HL-60 (cell line): ENCODE results near the gene DUSP7.

Source experiments
- GABPA ChIP-seq: IDR thresholded peaks from 2 replicates; pipeline ENCODE4 v1.6.1; 2012; ENCODE audit warnings: low read depth
- POLR2AphosphoS5 ChIP-seq: IDR thresholded peaks from 2 replicates; pipeline ENCODE4 v1.6.1; 2012; ENCODE audit warnings: low read depth
- SPI1 ChIP-seq: IDR thresholded peaks from 2 replicates; pipeline ENCODE4 v1.6.1; 2012; ENCODE audit warnings: low read depth, mild to moderate bottlenecking, borderline replicate concordance
- TF ChIP-seq, protein P1 (sequence below): IDR thresholded peaks from one replicate; pipeline ENCODE4 v1.5.1; 2011; ENCODE audit warnings: low read length, control low read depth, inconsistent platforms; ENCODE audit not compliant: insufficient read depth
- TF ChIP-seq, protein P2 (sequence below): IDR thresholded peaks from 2 replicates; pipeline ENCODE4 v1.6.1; 2012; ENCODE audit warnings: low read depth; ENCODE audit not compliant: insufficient replicate concordance

DNA sequence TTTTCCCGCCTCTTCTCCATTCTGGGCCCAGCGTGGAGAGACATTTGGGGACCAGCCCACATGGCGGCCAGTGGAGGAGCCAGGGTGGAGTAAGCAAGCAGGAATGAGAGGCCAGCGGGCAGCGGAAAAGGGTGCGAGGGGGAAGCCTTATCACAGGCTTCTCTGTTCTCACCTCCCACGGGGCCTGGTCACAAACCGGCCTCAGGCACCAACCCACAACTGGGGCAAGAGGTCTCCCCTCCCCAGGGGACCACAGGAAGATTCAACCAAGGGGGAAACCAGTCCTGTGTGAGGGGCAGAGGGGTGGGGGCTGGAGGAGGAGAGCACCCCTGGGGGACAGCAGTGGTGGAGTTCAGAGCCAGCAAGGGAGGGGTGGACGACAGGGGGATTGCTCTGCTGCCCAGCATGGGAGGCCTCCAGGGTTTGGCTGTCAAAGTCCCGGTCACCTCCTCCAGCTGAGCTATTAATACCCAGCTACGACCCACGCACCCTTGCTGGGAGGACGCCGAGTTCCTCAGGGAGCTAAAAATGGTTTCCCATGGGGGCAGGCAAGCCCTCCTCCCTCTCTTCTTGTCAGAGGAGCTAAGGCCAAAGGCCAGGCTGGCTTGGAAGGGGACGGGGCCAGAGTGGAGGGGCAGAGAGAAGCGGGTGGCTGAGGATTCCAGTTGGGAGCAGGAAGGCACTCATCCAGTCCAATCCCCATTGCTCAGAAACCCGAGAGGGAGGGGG, 36.9 kb downstream of the DUSP7 start:
- TF ChIP-seq, protein P1, sequence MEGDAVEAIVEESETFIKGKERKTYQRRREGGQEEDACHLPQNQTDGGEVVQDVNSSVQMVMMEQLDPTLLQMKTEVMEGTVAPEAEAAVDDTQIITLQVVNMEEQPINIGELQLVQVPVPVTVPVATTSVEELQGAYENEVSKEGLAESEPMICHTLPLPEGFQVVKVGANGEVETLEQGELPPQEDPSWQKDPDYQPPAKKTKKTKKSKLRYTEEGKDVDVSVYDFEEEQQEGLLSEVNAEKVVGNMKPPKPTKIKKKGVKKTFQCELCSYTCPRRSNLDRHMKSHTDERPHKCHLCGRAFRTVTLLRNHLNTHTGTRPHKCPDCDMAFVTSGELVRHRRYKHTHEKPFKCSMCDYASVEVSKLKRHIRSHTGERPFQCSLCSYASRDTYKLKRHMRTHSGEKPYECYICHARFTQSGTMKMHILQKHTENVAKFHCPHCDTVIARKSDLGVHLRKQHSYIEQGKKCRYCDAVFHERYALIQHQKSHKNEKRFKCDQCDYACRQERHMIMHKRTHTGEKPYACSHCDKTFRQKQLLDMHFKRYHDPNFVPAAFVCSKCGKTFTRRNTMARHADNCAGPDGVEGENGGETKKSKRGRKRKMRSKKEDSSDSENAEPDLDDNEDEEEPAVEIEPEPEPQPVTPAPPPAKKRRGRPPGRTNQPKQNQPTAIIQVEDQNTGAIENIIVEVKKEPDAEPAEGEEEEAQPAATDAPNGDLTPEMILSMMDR = no peak
- no peak for TF ChIP-seq POLR2AphosphoS5
- TF ChIP-seq, protein P2, sequence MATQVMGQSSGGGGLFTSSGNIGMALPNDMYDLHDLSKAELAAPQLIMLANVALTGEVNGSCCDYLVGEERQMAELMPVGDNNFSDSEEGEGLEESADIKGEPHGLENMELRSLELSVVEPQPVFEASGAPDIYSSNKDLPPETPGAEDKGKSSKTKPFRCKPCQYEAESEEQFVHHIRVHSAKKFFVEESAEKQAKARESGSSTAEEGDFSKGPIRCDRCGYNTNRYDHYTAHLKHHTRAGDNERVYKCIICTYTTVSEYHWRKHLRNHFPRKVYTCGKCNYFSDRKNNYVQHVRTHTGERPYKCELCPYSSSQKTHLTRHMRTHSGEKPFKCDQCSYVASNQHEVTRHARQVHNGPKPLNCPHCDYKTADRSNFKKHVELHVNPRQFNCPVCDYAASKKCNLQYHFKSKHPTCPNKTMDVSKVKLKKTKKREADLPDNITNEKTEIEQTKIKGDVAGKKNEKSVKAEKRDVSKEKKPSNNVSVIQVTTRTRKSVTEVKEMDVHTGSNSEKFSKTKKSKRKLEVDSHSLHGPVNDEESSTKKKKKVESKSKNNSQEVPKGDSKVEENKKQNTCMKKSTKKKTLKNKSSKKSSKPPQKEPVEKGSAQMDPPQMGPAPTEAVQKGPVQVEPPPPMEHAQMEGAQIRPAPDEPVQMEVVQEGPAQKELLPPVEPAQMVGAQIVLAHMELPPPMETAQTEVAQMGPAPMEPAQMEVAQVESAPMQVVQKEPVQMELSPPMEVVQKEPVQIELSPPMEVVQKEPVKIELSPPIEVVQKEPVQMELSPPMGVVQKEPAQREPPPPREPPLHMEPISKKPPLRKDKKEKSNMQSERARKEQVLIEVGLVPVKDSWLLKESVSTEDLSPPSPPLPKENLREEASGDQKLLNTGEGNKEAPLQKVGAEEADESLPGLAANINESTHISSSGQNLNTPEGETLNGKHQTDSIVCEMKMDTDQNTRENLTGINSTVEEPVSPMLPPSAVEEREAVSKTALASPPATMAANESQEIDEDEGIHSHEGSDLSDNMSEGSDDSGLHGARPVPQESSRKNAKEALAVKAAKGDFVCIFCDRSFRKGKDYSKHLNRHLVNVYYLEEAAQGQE = no peak
- no peak for TF ChIP-seq GABPA
- TF ChIP-seq SPI1 = no peak
